GM11168 (cell line): ENCODE results near the gene COL25A1.

ENCODE experiments used
- in situ Hi-C: fragments of 300-500 bp; cut with MboI; formaldehyde crosslinking; loops from one replicate; pipeline ENCODE4 v1.12.0; 2022; ENCODE audit warnings: low sequenced_read_pairs; ENCODE audit not compliant: unreplicated experiment

COL25A1 gene

GRCh38 chr4:109179061-109179460 lies 123.4 kb downstream of the COL25A1 start:
- in situ Hi-C loops = no loop called here

- in situ Hi-C loops = no loop called here
These were observed 125.2 kb downstream of the COL25A1 start for GRCh38 chr4:109177096-109177810.

GRCh38 chr4:109174224-109174953 lies 128.1 kb downstream of the COL25A1 start:
- in situ Hi-C loops = no loop called here

GRCh38 chr4:109172301-109172700 lies 130.2 kb downstream of the COL25A1 start:
- in situ Hi-C loops = no loop called here

GRCh38 chr4:109171070-109171469 lies 131.4 kb downstream of the COL25A1 start:
- in situ Hi-C loops = no loop called here

GRCh38 chr4:109169170-109169569 lies 133.3 kb downstream of the COL25A1 start:
- in situ Hi-C loops = no loop called here

GRCh38 chr4:109166586-109166985 lies 135.9 kb downstream of the COL25A1 start:
- in situ Hi-C loops = no loop called here

GRCh38 chr4:109166126-109166525 lies 136.3 kb downstream of the COL25A1 start:
- in situ Hi-C loops = no loop called here

- in situ Hi-C loops = no loop called here
These were observed 138.4 kb downstream of the COL25A1 start for GRCh38 chr4:109164011-109164410.

GRCh38 chr4:109163493-109163892 lies 139.0 kb downstream of the COL25A1 start:
- in situ Hi-C loops = no loop called here

GRCh38 chr4:109162759-109163158 lies 139.7 kb downstream of the COL25A1 start:
- in situ Hi-C loops = no loop called here

- in situ Hi-C loops = no loop called here
These were observed 142.0 kb downstream of the COL25A1 start for GRCh38 chr4:109160494-109160893.

- in situ Hi-C loops = no loop called here
These were observed 144.8 kb downstream of the COL25A1 start for GRCh38 chr4:109157696-109158095.

- in situ Hi-C loops = no loop called here
These were observed 145.3 kb downstream of the COL25A1 start for GRCh38 chr4:109157205-109157604.

GRCh38 chr4:109156356-109156755 lies 146.1 kb downstream of the COL25A1 start:
- in situ Hi-C loops = no loop called here

- in situ Hi-C loops = no loop called here
These were observed 146.7 kb downstream of the COL25A1 start for GRCh38 chr4:109155682-109156283.

GRCh38 chr4:109155084-109155483 lies 147.4 kb downstream of the COL25A1 start:
- in situ Hi-C loops = no loop called here

- in situ Hi-C loops = no loop called here
These were observed 148.0 kb downstream of the COL25A1 start for GRCh38 chr4:109154424-109154823.

- in situ Hi-C loops = no loop called here
These were observed 152.6 kb downstream of the COL25A1 start for GRCh38 chr4:109149836-109150235.

GRCh38 chr4:109148577-109149075 lies 153.8 kb downstream of the COL25A1 start:
- in situ Hi-C loops = no loop called here

- in situ Hi-C loops = no loop called here
These were observed 155.3 kb downstream of the COL25A1 start for GRCh38 chr4:109147135-109147534.
